ENCODE results near the gene WDFY4.

GRCh38 chr10:48651293-48651692 lies 33.4 kb upstream of the WDFY4 start:
- TF ChIP-seq CTCF (IDR thresholded peaks at IDR 0.05) (no peak), REST (IDR thresholded peaks at IDR 0.05; ENCODE audit: insufficient read depth in 1 of 2, low read depth in 2 of 2, low read length in 1 of 2) (no peak), POLR2AphosphoS5 (IDR thresholded peaks at IDR 0.05; ENCODE audit: low read depth, low read length) (no peak)
